GM19324 (cell line): ENCODE data around the gene RLN3.
A peak's percentile ranks its signal among the peaks of the same experiment; 100 is the strongest.

Experiments used
- ATAC-seq: cut with Tn5 transposase; IDR thresholded peaks from one replicate; pipeline ENCODE4 v1.9.1; 2021; ENCODE audit warnings: mild to moderate bottlenecking, moderate library complexity; ENCODE audit not compliant: unreplicated experiment, low FRiP score

The RLN3 gene

GRCh38 chr19:14073261-14073924 is 45.4 kb downstream of the RLN3 start:
- ATAC-seq: peak; percentile 63

GRCh38 chr19:14073925-14074838 is 46.2 kb downstream of the RLN3 start:
- ATAC-seq: no peak

- ATAC-seq: no peak
Measured at GRCh38 chr19:14078411-14078810, 50.5 kb downstream of the RLN3 start.
